Common myeloid progenitor, CD34-positive (primary cell): ENCODE measurements around the gene SLC7A7. TPM values are rescaled to one million over a fixed set of nuclear protein-coding genes. Genes with fewer than 3 reads are reported as not detected.
"Not testable (repeated sequence)": the region's sequence is repeated elsewhere in the genome, so short reads cannot be mapped to it uniquely, and the experiment has no call there.

ENCODE experiments used
- CTCF ChIA-PET: fragments of 350-600 bp; sonication (Branson Sonifier 250); formaldehyde crosslinking; loops from one replicate; lab custom pipeline; 2021; ENCODE audit warnings: antibody characterized with exemption; lab: Charles Lee
- POLR2A ChIA-PET: fragments of 350-600 bp; sonication (Branson Sonifier 250); formaldehyde crosslinking; loops from one replicate; lab custom pipeline; 2021; ENCODE audit warnings: antibody characterized with exemption; lab: Charles Lee
- DNase-seq, 3 donors: peaks; one replicate each; pipeline versions ENCODE4 v3.0.0 to v3.0.0-alpha.2; 2013
- H3K27ac ChIP-seq, 2 experiments: 1 replicate in 1 of 2; 2 replicates in 1 of 2; pipeline ENCODE4 v1.7.0; 2013; ENCODE audit warnings: inconsistent platforms in 2 of 2, low read length in 2 of 2, mild to moderate bottlenecking in 2 of 2, low read depth in 1 of 2, moderate library complexity in 1 of 2; ENCODE audit not compliant: severe bottlenecking in 2 of 2, insufficient read depth in 1 of 2, poor library complexity in 1 of 2
- H3K27me3 ChIP-seq, 5 experiments: replicated peaks in 2 of 5; 1 replicate in 3 of 5; 2 replicates in 2 of 5; pipeline versions ENCODE4 v1.6.1 to v1.7.0; 2013; ENCODE audit warnings: low read length in 4 of 5, mild to moderate bottlenecking in 2 of 5, moderate library complexity in 2 of 5, inconsistent platforms in 1 of 5; ENCODE audit not compliant: insufficient read depth in 5 of 5, control insufficient read depth in 4 of 5
- H3K36me3 ChIP-seq, 4 experiments: 1 replicate in 2 of 4; 2 replicates in 2 of 4; pipeline versions ENCODE4 v1.6.1 to v1.7.0; 2013; ENCODE audit warnings: low read length in 3 of 4, control low read depth in 1 of 4, mild to moderate bottlenecking in 1 of 4; ENCODE audit not compliant: control insufficient read depth in 4 of 4, insufficient read depth in 4 of 4
- H3K4me1 ChIP-seq, 4 experiments: 1 replicate in 3 of 4; 2 replicates in 1 of 4; pipeline versions ENCODE4 v1.6.1 to v1.7.1; 2013; ENCODE audit warnings: low read length in 3 of 4, mild to moderate bottlenecking in 3 of 4, control low read depth in 1 of 4, inconsistent platforms in 1 of 4, moderate library complexity in 1 of 4; ENCODE audit not compliant: control insufficient read depth in 4 of 4, insufficient read depth in 4 of 4; ENCODE audit errors: control extremely low read depth in 1 of 4
- H3K4me3 ChIP-seq, 7 experiments: 1 replicate in 4 of 7; 2 replicates in 3 of 7; pipeline versions ENCODE4 v1.5.1 to v1.7.0; 2013; ENCODE audit warnings: mild to moderate bottlenecking in 7 of 7, low read length in 6 of 7, moderate library complexity in 6 of 7, inconsistent platforms in 2 of 7, low read depth in 2 of 7, control low read depth in 1 of 7; ENCODE audit not compliant: insufficient read depth in 4 of 7, control insufficient read depth in 1 of 7; ENCODE audit errors: extremely low read depth in 1 of 7
- H3K9me3 ChIP-seq, 5 experiments: 1 replicate in 4 of 5; 2 replicates in 1 of 5; pipeline versions ENCODE4 v1.6.1 to v1.7.1; 2013; ENCODE audit warnings: low read length in 4 of 5, mild to moderate bottlenecking in 2 of 5, inconsistent platforms in 1 of 5, low read depth in 1 of 5, moderate library complexity in 1 of 5; ENCODE audit not compliant: control insufficient read depth in 4 of 5, insufficient read depth in 2 of 5; ENCODE audit errors: control extremely low read depth in 1 of 5
- WGBS: methylation state at CpG from one replicate; pipeline ENCODE4 v1.1.5; 2013; ENCODE audit not compliant: insufficient coverage; 5-methylcytosine and 5-hydroxymethylcytosine counted together
- polyA plus RNA-seq: library from polyadenylated mRNA; unstranded; fragments of 120-200 nt; gene quantifications from one replicate; pipeline ENCODE4 v1.2.1, GENCODE V29; 2013

SLC7A7 gene
- polyA plus RNA-seq, result 2.7 TPM

DNA sequence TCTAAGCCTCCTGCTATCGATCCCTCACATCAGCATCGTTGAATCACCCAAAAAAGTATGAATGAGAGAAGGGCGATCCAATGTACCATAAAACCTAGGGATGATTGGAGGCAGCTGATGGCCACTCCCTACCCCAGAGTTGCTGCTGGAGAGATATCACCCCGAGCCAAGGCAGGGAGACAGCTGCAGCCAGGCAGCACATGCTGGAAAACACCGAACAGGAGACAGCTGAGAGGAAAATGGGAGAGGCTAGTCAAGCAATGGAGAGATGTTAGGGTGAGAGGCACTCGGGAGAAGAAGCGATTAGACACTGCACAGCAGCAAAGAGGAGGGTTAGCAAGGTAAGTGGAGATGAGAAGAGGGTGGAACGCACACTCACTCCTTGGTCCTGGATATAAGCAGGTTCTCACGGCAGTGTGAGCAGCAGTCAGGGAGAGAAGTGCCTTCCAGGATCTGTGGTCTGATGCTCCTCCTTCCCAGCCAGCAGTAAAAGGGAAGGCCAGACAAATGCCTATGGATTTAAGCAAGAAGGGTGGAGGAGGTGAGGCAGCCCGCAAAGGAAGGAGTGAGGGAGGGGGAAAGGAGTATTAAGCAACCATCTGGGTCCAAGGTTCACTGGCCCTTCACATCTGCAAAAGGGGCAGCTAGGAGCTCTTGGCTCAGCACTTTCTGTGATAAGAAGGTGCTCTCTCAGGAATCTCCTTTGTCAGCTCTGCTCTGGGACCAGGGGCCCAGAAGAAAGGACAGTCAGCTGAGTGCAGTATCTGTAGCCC is at the start of gene SLC7A7:
TSS of gene SLC7A7 (minus strand) at position 495 of the 773 bp plus-strand sequence. CDS start 2,037 bp downstream, outside the sequence.
- H3K27ac ChIP-seq, result no peak within 1 kb of the TSS

DNA sequence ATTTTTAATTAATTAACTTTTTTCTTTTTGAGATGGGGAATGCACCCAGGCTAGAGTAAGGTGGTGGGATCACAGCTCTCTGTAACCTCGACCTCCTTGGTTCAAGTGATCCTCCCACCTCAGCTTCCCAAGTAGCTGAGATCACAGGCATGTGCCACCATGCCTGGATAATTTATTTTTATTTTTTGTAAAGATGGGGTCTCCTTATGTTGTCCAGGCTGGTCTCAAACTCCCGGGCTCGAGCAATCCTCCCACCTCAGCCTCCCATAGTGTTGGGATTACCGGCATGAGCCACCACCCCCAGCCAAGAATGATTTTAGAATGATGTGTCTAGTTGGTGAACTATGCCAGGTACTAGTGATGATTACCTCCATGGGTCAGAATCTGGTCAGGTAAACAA is 49.7 kb upstream of the SLC7A7 start:
- Histone ChIP-seq H3K4me3 (no peak overlapping the region), H3K27me3 (peaks cover 3 to 41% (median 10%) of the 10 kb centered on the region in 5 experiments), H3K9me3 (peaks cover 0 to 12% (median 3%) of the 10 kb centered on the region in 5 experiments), H3K4me1 (no peaks in the 10 kb centered on the region), H3K36me3 (no peaks in the 10 kb centered on the region), H3K27ac (no peak overlapping the region)
- no peak for DNase-seq
- CTCF ChIA-PET, result interaction anchor here (1.0 to 7.1 kb wide), 3 partner anchors 7 to 17 kb away, joined by 5 to 44 read pairs (median 32); partner anchors contain the start of gene LRP10
- POLR2A ChIA-PET, result interaction anchor here (1.2 kb wide), 1 partner anchor 15 kb away, joined by 3 read pairs; no protein-coding TSS in a partner anchor
- 80% methylated on average over 1 of the region's 4 CpGs for WGBS

More for the DNA sequence above, at the start of gene SLC7A7:
- Histone ChIP-seq H3K36me3 (no peaks in the 10 kb centered on the region), H3K4me3 (no peak within 1 kb of the TSS), H3K4me1 (peaks cover 5 to 23% (median 16%) of the 10 kb centered on the region in 4 experiments), H3K27me3 (peaks cover 0 to 16% (median 1%) of the 10 kb centered on the region in 5 experiments), H3K9me3 (no peaks in the 10 kb centered on the region)
- POLR2A ChIA-PET, result no interaction called here
- DNase-seq, result no peak
- WGBS, result 99% methylated on average over 8 of the region's 10 CpGs
- CTCF ChIA-PET, result interaction anchor here (0.8 to 1.6 kb wide), 5 partner anchors 9 to 245 kb away, joined by 3 to 9 read pairs (median 4); no protein-coding TSS in a partner anchor

DNA sequence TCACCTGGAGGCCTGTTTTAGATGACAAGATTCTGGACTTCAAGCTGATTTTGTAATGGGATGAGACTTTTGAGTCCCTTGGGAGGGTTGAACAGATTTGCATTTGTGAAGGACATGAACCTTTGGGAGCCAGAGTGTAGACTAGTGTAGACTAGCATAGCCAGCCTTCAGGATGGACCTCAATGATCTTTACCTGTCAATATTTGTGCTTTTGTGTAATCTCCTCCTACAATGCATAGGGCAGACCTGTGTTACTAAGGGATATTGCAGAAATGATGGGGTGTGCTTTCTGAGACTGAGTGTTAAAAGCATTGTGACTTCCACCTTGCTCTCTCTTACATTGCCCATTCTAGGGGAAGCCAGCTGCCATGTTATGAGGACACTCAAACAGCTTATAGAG is 46.4 kb upstream of the SLC7A7 start:
- POLR2A ChIA-PET, result interaction anchor here (0.6 to 2.0 kb wide), 2 partner anchors 9 to 52 kb away, joined by 4 to 6 read pairs; no protein-coding TSS in a partner anchor
- CTCF ChIA-PET, result interaction anchor here (1.1 to 23.5 kb wide), 7 partner anchors 8 to 292 kb away, joined by 3 to 707 read pairs (median 5); partner anchors contain the start of genes LRP10, MMP14 and MRPL52
- no peak for DNase-seq
- peaks cover 3 to 54% (median 14%) of the 10 kb centered on the region in 5 experiments for H3K27me3 ChIP-seq
- H3K4me1 ChIP-seq, result no peaks in the 10 kb centered on the region
- H3K36me3 ChIP-seq, result no peaks in the 10 kb centered on the region
- H3K27ac ChIP-seq, result no peak overlapping the region
- H3K9me3 ChIP-seq, result peaks cover 0 to 14% (median 4%) of the 10 kb centered on the region in 5 experiments
- no peak overlapping the region for H3K4me3 ChIP-seq

DNA sequence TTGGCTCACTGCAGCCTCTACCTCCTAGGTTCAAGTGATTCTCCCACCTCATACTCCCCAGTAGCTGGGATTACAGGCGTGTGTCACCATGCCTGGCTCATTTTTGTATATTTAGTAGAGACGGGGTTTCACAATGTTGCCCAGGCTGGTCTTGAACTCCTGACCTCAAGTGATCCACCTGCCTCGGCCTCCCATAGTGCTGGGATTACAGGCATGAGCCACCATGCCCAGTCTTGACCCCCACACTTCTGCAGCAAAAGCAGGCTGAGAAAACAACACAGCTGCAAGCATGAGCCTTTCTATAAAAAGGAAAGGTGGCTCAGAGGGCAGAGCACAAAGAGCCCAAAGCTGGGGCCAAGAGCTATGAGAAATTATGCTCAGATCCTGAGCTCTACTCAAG is 45.1 kb upstream of the SLC7A7 start:
- H3K9me3 ChIP-seq, result peaks cover 0 to 14% (median 5%) of the 10 kb centered on the region in 5 experiments
- WGBS, result 86% methylated on average over 3 of the region's 3 CpGs
- H3K27ac ChIP-seq, H3K4me1 ChIP-seq, H3K4me3 ChIP-seq, DNase-seq, H3K36me3 ChIP-seq: not testable (repeated sequence)
- CTCF ChIA-PET, result interaction anchor here (0.6 to 23.5 kb wide), 11 partner anchors 7 to 763 kb away, joined by 3 to 707 read pairs (median 5); partner anchors contain the start of genes LRP10, MMP14 and MRPL52
- H3K27me3 ChIP-seq, result peaks cover 5 to 59% (median 14%) of the 10 kb centered on the region in 5 experiments
- POLR2A ChIA-PET, result interaction anchor here (2.0 kb wide), 1 partner anchor 11 kb away, joined by 4 read pairs; no protein-coding TSS in a partner anchor

DNA sequence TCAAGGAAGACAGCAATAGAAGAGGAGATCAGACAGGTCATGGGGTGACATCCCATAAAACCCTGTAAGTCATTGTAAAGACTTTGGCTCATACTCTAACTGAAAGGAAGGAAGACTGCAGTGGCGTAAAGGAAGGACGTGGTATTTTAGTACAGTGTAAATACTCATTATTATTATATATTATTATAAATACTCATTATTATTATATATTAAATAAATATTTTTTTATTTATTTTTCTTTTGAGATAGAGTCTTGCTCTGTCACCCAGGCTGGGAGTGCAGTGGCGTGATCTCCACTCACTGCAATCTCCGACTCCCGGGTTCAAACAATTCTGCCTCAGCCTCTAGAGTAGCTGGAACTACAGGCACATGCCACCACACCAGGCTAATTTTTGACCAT is 41.2 kb upstream of the SLC7A7 start:
- POLR2A ChIA-PET, result no interaction called here
- H3K4me1 ChIP-seq, result peaks cover 0 to 14% (median 11%) of the 10 kb centered on the region in 4 experiments
- DNase-seq, result no peak
- CTCF ChIA-PET, result interaction anchor here (0.6 to 23.5 kb wide), 6 partner anchors 14 to 131 kb away, joined by 3 to 707 read pairs (median 4); partner anchors contain the start of genes LRP10, MMP14, MRPL52 and RBM23
- H3K9me3 ChIP-seq, result peaks cover 0 to 9% (median 5%) of the 10 kb centered on the region in 5 experiments
- peaks cover 2 to 55% (median 11%) of the 10 kb centered on the region in 5 experiments for H3K27me3 ChIP-seq
- H3K36me3 ChIP-seq, result no peaks in the 10 kb centered on the region
- WGBS, result 90% methylated on average over 3 of the region's 5 CpGs
- H3K4me3 ChIP-seq, result no peak overlapping the region
- no peak overlapping the region for H3K27ac ChIP-seq

DNA sequence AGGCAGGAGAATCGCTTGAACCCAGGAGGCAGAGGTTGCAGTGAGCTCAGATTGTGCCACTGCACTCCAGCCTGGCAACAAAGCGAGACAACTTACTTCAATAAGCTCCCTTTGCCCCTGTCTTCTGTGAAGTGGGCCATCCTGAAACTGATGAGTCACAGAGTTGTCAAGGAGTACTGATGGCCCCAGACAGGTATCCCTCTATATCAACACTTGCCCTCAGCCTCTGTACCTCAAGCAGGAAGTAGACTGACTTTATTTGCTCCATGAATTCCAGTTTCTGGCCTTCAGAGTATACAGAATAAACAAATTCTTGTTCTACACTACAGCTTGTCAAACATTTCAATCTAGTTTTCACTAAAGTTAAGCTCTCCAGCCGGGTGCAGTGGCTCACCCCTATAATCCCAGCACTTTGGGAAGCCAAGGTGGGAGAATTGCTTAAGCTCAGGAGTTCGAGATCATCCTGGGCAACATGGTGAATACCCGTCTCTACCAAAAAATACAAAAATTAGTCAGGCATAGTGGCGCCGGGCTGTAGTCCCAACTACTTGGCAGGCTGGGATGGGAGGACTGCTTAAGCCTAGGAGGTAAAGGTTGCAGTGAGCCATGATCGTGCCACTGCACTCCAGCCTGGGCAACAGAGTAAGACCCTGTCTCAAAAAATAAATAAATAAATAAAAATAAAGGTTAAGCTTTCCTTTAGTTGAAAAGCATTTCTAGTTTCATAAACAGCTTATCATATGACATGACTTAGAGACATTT is 39.9 kb upstream of the SLC7A7 start:
- H3K36me3 ChIP-seq, result no peaks in the 10 kb centered on the region
- no peak overlapping the region for H3K4me3 ChIP-seq
- H3K9me3 ChIP-seq, result peaks cover 0 to 5% (median 2%) of the 10 kb centered on the region in 5 experiments
- no peak for DNase-seq
- CTCF ChIA-PET, result interaction anchor here (0.7 to 23.5 kb wide), 25 partner anchors 9 to 535 kb away, joined by 3 to 707 read pairs (median 4); partner anchors contain the start of genes LRP10, MMP14, MRPL52 and OXA1L
- H3K4me1 ChIP-seq, result peaks cover 0 to 24% (median 18%) of the 10 kb centered on the region in 4 experiments
- H3K27ac ChIP-seq, result no peak overlapping the region
- POLR2A ChIA-PET, result no interaction called here
- H3K27me3 ChIP-seq, result peaks cover 2 to 47% (median 10%) of the 10 kb centered on the region in 5 experiments
- WGBS, result 100% methylated on average over 7 of the region's 8 CpGs
